SU-DHL-6 (cell line): ENCODE results near the gene GPR141.

Source experiments
- H2AFZ ChIP-seq: fragments of 200-600 bp; sonication (generic); 2 replicates; pipeline ENCODE4 v1.6.1; 2014; ENCODE audit warnings: low read depth, mild to moderate bottlenecking, moderate library complexity, mixed read lengths, antibody characterized with exemption, low read length; ENCODE audit not compliant: severe bottlenecking
- H3F3A ChIP-seq: fragments of 200-600 bp; shearing (Covaris generic); 2 replicates; pipeline ENCODE4 v1.6.0; 2016; ENCODE audit warnings: antibody characterized with exemption, mild to moderate bottlenecking; ENCODE audit not compliant: insufficient read depth
- H3K27ac ChIP-seq: fragments of 200-600 bp; sonication (generic); 2 replicates; pipeline ENCODE4 v1.5.1; 2016; ENCODE audit warnings: low read depth, mild to moderate bottlenecking, low read length, moderate library complexity, mixed read lengths
- H3K27me3 ChIP-seq: fragments of 200-600 bp; sonication (generic), shearing (Covaris generic); 2 replicates; pipeline ENCODE4 v1.6.0; 2014; ENCODE audit warnings: mild to moderate bottlenecking, low read length
- H3K36me3 ChIP-seq: fragments of 200-600 bp; sonication (generic); 2 replicates; pipeline ENCODE4 v1.6.1; 2014; ENCODE audit warnings: mild to moderate bottlenecking, low read length, mixed read lengths
- H3K4me2 ChIP-seq: fragments of 300-600, 200-600 bp; shearing (Covaris generic), sonication (generic); 2 replicates; pipeline ENCODE4 v1.6.0; 2014; ENCODE audit warnings: low read length, low read depth, mild to moderate bottlenecking; ENCODE audit not compliant: poor library complexity, severe bottlenecking
- H3K4me3 ChIP-seq: fragments of 200-600 bp; sonication (generic); 2 replicates; pipeline ENCODE4 v1.5.1; 2014; ENCODE audit warnings: antibody characterized with exemption, low read length, mild to moderate bottlenecking, mixed read lengths; ENCODE audit not compliant: insufficient read depth, poor library complexity, severe bottlenecking
- H3K79me2 ChIP-seq: fragments of 200-600 bp; sonication (generic); 2 replicates; pipeline ENCODE4 v1.6.1; 2014; ENCODE audit warnings: mild to moderate bottlenecking, low read length, moderate library complexity; ENCODE audit not compliant: insufficient read depth
- H3K9ac ChIP-seq: fragments of 200-600 bp; sonication (generic); 2 replicates; pipeline ENCODE4 v1.7.0; 2014; ENCODE audit warnings: mild to moderate bottlenecking, low read length
- H3K9me2 ChIP-seq: fragments of 200-600 bp; sonication (generic); replicated peaks from 2 replicates; pipeline ENCODE4 v1.6.1; 2014; ENCODE audit warnings: low read length; ENCODE audit not compliant: insufficient read depth
- H3K9me3 ChIP-seq: fragments of 200-600 bp; sonication (generic); 2 replicates; pipeline ENCODE4 v1.6.1; 2014; ENCODE audit warnings: low read length, mixed read lengths; ENCODE audit not compliant: insufficient read depth
- H4K20me1 ChIP-seq: fragments of 200-600 bp; sonication (generic); 2 replicates; pipeline ENCODE4 v1.6.1; 2014; ENCODE audit warnings: low read depth, mild to moderate bottlenecking, antibody characterized with exemption, low read length, moderate library complexity, mixed read lengths
- EZH2phosphoT487 ChIP-seq: fragments of 200-600 bp; sonication (generic), shearing (Covaris generic); conservative IDR thresholded peaks from 2 replicates; pipeline ENCODE4 v1.6.1; 2018; ENCODE audit warnings: mild to moderate bottlenecking, antibody characterized with exemption, low read length, moderate library complexity, mixed read lengths
- TF ChIP-seq, protein P1 (sequence below): fragments of 200-600 bp; sonication (generic); IDR thresholded peaks from one replicate; pipeline ENCODE4 v1.5.1; 2017; ENCODE audit warnings: antibody characterized with exemption, mild to moderate bottlenecking, low read length, moderate library complexity; ENCODE audit not compliant: insufficient read depth, poor library complexity, severe bottlenecking

Gene GPR141, protein sequence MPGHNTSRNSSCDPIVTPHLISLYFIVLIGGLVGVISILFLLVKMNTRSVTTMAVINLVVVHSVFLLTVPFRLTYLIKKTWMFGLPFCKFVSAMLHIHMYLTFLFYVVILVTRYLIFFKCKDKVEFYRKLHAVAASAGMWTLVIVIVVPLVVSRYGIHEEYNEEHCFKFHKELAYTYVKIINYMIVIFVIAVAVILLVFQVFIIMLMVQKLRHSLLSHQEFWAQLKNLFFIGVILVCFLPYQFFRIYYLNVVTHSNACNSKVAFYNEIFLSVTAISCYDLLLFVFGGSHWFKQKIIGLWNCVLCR

DNA sequence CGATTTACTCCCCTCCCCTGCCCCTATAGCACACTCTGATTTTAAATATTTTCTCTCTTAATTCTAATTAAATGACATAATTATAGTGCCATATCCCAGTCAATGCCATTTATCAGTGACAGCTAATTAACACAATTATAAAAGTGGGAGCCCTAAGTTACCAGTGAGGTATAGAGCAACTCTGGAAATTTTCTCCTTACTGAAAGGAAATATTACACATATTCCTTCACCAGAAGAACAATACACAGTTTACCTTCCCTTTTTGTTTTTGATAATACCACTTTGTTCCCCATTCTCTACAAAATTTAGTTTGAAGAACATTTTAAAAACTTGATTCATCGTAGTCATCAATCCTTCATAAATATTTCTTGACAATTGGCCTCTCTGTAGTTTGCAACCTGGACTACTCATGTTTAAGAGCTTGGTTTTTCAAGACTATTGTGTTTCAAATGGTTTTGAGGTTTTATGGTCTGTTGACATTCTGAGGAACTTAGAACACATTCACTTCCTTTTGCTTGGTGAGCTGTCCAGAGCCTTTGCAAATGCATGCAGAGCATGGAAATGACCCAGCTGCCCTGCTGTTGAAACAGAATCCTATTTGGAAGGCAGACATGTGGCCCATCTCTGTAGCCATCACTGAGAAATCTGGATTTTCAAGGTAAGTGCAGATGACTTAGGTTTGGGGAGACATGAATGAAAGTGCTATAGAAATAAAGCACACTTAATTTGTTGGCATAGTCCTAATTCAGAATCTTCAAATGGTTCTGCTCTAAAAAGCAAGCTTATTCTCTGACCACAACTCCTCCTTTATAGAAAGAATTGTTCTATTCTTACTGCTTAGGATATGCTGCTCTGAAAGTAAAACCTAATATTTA, at the start of gene GPR141:
Gene GPR141, plus strand, starts transcription at position 521 of the 875 bp plus-strand sequence. CDS start 56,628 bp downstream, outside the sequence.
- no peaks in the 10 kb centered on the region for H3F3A ChIP-seq
- no peaks in the 10 kb centered on the region for H3K9me2 ChIP-seq
- no peak within 1 kb of the TSS for H3K4me3 ChIP-seq
- no peaks in the 10 kb centered on the region for H3K27me3 ChIP-seq
- H4K20me1 ChIP-seq: no peaks in the 10 kb centered on the region
- TF ChIP-seq, protein P1, sequence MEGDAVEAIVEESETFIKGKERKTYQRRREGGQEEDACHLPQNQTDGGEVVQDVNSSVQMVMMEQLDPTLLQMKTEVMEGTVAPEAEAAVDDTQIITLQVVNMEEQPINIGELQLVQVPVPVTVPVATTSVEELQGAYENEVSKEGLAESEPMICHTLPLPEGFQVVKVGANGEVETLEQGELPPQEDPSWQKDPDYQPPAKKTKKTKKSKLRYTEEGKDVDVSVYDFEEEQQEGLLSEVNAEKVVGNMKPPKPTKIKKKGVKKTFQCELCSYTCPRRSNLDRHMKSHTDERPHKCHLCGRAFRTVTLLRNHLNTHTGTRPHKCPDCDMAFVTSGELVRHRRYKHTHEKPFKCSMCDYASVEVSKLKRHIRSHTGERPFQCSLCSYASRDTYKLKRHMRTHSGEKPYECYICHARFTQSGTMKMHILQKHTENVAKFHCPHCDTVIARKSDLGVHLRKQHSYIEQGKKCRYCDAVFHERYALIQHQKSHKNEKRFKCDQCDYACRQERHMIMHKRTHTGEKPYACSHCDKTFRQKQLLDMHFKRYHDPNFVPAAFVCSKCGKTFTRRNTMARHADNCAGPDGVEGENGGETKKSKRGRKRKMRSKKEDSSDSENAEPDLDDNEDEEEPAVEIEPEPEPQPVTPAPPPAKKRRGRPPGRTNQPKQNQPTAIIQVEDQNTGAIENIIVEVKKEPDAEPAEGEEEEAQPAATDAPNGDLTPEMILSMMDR: no peak
- no peak for TF ChIP-seq EZH2phosphoT487
- no peak within 1 kb of the TSS for H3K27ac ChIP-seq
- H3K9me3 ChIP-seq: no peaks in the 10 kb centered on the region
- H3K4me2 ChIP-seq: no peak within 1 kb of the TSS
- no peaks in the 10 kb centered on the region for H3K36me3 ChIP-seq
- H3K79me2 ChIP-seq: no peaks in the 10 kb centered on the region
- no peak within 1 kb of the TSS for H2AFZ ChIP-seq
- H3K9ac ChIP-seq: no peak within 1 kb of the TSS

DNA sequence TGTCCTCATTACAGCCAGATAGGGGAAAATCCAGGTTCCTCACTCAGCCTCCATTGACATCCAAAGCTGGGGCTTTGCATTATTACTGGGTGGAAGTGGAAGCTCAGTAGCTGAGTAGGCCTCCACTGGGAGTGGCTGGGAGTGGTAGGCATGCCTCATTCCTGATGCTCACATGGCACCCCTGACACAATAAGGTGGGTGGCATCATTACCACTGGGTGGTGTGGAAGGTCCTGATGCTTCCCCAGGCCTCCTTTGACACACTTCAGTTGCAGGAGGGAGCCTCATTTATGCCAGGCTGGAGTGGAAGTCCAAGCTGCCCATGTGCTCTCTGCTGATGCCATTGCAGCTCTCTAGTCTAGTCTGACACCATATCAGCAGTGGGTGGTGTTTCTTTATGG, 48.2 kb upstream of the GPR141 start:
- H3K9ac ChIP-seq: no peak overlapping the region
- no peak overlapping the region for H2AFZ ChIP-seq
- H3K9me3 ChIP-seq: no peaks in the 10 kb centered on the region
- H4K20me1 ChIP-seq: no peaks in the 10 kb centered on the region
- H3K79me2 ChIP-seq: no peaks in the 10 kb centered on the region
- TF ChIP-seq EZH2phosphoT487: no peak
- TF ChIP-seq, protein P1: no peak
- H3F3A ChIP-seq: no peaks in the 10 kb centered on the region
- H3K27me3 ChIP-seq: no peaks in the 10 kb centered on the region
- no peaks in the 10 kb centered on the region for H3K9me2 ChIP-seq
- H3K36me3 ChIP-seq: no peaks in the 10 kb centered on the region
- H3K27ac ChIP-seq: no peak overlapping the region
- no peak overlapping the region for H3K4me2 ChIP-seq
- H3K4me3 ChIP-seq: no peak overlapping the region

DNA sequence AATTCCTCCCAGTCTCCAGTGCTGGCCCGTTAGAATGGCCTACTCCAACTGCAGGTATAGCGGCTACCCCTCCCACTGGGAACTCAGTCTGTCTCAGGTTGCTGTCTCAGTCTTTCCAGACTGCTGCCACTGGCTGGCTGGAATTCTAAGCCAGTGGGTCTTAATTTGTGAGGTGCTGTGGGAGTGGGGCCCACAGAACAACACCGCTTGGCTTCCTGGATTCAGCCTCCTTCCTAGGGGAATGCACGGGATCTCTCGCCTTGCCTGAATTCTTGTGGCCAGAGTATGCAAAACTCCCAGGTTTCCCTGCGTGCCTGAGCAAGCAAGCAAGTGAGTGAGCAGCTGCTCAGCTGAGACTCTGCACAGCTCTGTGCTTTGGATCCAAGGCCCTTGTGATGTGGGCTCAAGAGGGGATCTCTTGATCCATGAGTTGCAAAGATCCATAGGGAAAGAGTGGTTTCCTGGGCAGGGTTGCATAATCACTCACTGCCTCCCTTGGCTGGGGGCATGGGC, 41.5 kb upstream of the GPR141 start:
- TF ChIP-seq EZH2phosphoT487: no peak
- TF ChIP-seq, protein P1: no peak
- H3K9me3 ChIP-seq: no peaks in the 10 kb centered on the region
- H2AFZ ChIP-seq: no peak overlapping the region

More for the DNA sequence above, 41.5 kb upstream of the GPR141 start:
- no peaks in the 10 kb centered on the region for H3K36me3 ChIP-seq
- no peaks in the 10 kb centered on the region for H3K9me2 ChIP-seq
- H3K27me3 ChIP-seq: peaks cover 4% of the 10 kb centered on the region
- no peaks in the 10 kb centered on the region for H4K20me1 ChIP-seq
- no peaks in the 10 kb centered on the region for H3F3A ChIP-seq
- no peak overlapping the region for H3K4me3 ChIP-seq
- H3K79me2 ChIP-seq: no peaks in the 10 kb centered on the region
- H3K4me2 ChIP-seq: no peak overlapping the region
- no peak overlapping the region for H3K9ac ChIP-seq
- no peak overlapping the region for H3K27ac ChIP-seq
